IMR-90 (cell line): ENCODE data around the gene NUP42. TPM values are rescaled to one million over a fixed set of nuclear protein-coding genes. Genes with fewer than 3 reads are reported as not detected.

Experiments
- ATAC-seq: fragments of 200-7000 bp; cut with Tn5 transposase; 2 replicates; pipeline ENCODE4 v1.9.1; 2020; ENCODE audit warnings: low read depth, mild to moderate bottlenecking, moderate library complexity
- BruUV-seq: library from RNA; stranded (reverse); fragments of 400-500 nt; replicated peaks from 2 replicates; lab custom pipeline; 2021; lab: Mats Ljungman, UMichigan
- CTCF ChIA-PET: fragments of 300-600 bp; formaldehyde crosslinking; extraction: SDS; loops from one replicate; lab custom pipeline; 2021; ENCODE audit warnings: antibody characterized with exemption; lab: Yijun Ruan, JAX
- POLR2A ChIA-PET: fragments of 300-600 bp; sonication (Branson Sonifier 250); formaldehyde crosslinking; loops from one replicate; lab custom pipeline; 2022; ENCODE audit warnings: antibody characterized with exemption; ENCODE audit not compliant: unreplicated experiment; lab: Charles Lee
- DNase-seq: peaks from one replicate; pipeline ENCODE4 v3.0.0; 2013
- H2AFZ ChIP-seq: replicated peaks from 2 replicates; pipeline ENCODE3; 2013; ENCODE audit warnings: low read length, mild to moderate bottlenecking; ENCODE audit not compliant: poor library complexity
- H2AK5ac ChIP-seq: 2 replicates; pipeline ENCODE4 v1.6.1; 2013; ENCODE audit warnings: low read depth, low read length, inconsistent platforms
- H2AK9ac ChIP-seq: replicated peaks from 2 replicates; pipeline ENCODE3; 2013; ENCODE audit warnings: mild to moderate bottlenecking, low read depth, low read length, moderate library complexity; ENCODE audit not compliant: poor library complexity
- H2BK120ac ChIP-seq: 2 replicates; pipeline ENCODE4 v1.6.1; 2013; ENCODE audit warnings: low read depth, low read length, inconsistent platforms
- H2BK15ac ChIP-seq: 3 replicates; pipeline ENCODE4 v1.6.1; 2013; ENCODE audit warnings: low read depth, low read length, inconsistent platforms
- H2BK20ac ChIP-seq: 2 replicates; pipeline ENCODE4 v1.6.1; 2013; ENCODE audit warnings: low read depth, mild to moderate bottlenecking, inconsistent platforms, low read length, moderate library complexity
- H2BK5ac ChIP-seq: 2 replicates; pipeline ENCODE4 v1.6.1; 2013; ENCODE audit warnings: mild to moderate bottlenecking, low read depth, low read length, inconsistent platforms; ENCODE audit not compliant: poor library complexity, severe bottlenecking
- H3K14ac ChIP-seq: replicated peaks from 2 replicates; pipeline ENCODE4 v1.6.1; 2013; ENCODE audit warnings: low read depth, low read length, inconsistent platforms
- H3K18ac ChIP-seq: 2 replicates; pipeline ENCODE4 v1.6.1; 2013; ENCODE audit warnings: low read depth, low read length, control low read depth
- H3K23ac ChIP-seq: 2 replicates; pipeline ENCODE4 v1.6.1; 2013; ENCODE audit warnings: low read depth, low read length, inconsistent platforms
- H3K27ac ChIP-seq: 2 replicates; pipeline ENCODE4 v1.5.1; 2013; ENCODE audit warnings: mild to moderate bottlenecking, control low read depth, low read length; ENCODE audit not compliant: insufficient read depth
- H3K27me3 ChIP-seq: 2 replicates; pipeline ENCODE4 v1.6.1; 2013; ENCODE audit warnings: low read length; ENCODE audit not compliant: control insufficient read depth, insufficient read depth
- H3K36me3 ChIP-seq: 2 replicates; pipeline ENCODE4 v1.6.1; 2013; ENCODE audit warnings: low read length, mixed read lengths; ENCODE audit not compliant: control insufficient read depth, insufficient read depth
- H3K4ac ChIP-seq: 2 replicates; pipeline ENCODE4 v1.6.1; 2013; ENCODE audit warnings: low read depth, low read length, inconsistent platforms
- H3K4me1 ChIP-seq: 2 replicates; pipeline ENCODE4 v1.6.1; 2013; ENCODE audit warnings: low read length, mixed read lengths; ENCODE audit not compliant: control insufficient read depth, insufficient read depth
- H3K4me2 ChIP-seq: 2 replicates; pipeline ENCODE4 v1.6.1; 2013; ENCODE audit warnings: low read depth, mild to moderate bottlenecking, control low read depth, low read length, moderate library complexity
- H3K4me3 ChIP-seq: 2 replicates; pipeline ENCODE4 v1.5.1; 2013; ENCODE audit warnings: low read depth, mild to moderate bottlenecking, control low read depth, low read length, moderate library complexity; ENCODE audit not compliant: insufficient read depth
- H3K56ac ChIP-seq: 2 replicates; pipeline ENCODE4 v1.6.1; 2013; ENCODE audit warnings: low read length, inconsistent platforms; ENCODE audit not compliant: insufficient read depth; ENCODE audit errors: extremely low read depth
- H3K79me1 ChIP-seq, 2 experiments: 2 replicates each; pipeline ENCODE4 v1.6.1; 2013; ENCODE audit warnings: low read length in 2 of 2, inconsistent platforms in 1 of 2, low read depth in 1 of 2
- H3K9ac ChIP-seq: 2 replicates; pipeline ENCODE4 v1.6.1; 2013; ENCODE audit warnings: low read depth, low read length, control low read depth
- H3K9me1 ChIP-seq: 2 replicates; pipeline ENCODE4 v1.6.1; 2013; ENCODE audit warnings: low read length, inconsistent platforms; ENCODE audit not compliant: insufficient read depth
- H3K9me3 ChIP-seq: 2 replicates; pipeline ENCODE4 v1.6.1; 2013; ENCODE audit warnings: low read length; ENCODE audit not compliant: control insufficient read depth, insufficient read depth
- H4K20me1 ChIP-seq: 2 replicates; pipeline ENCODE4 v1.6.1; 2013; ENCODE audit warnings: low read length, inconsistent platforms; ENCODE audit not compliant: insufficient read depth
- H4K5ac ChIP-seq: 2 replicates; pipeline ENCODE4 v1.6.1; 2013; ENCODE audit warnings: mild to moderate bottlenecking, low read depth, low read length, control low read depth
- H4K8ac ChIP-seq, 2 experiments: 2 replicates each; pipeline ENCODE4 v1.6.1; 2013; ENCODE audit warnings: low read depth in 2 of 2, low read length in 2 of 2, control low read depth in 1 of 2, inconsistent platforms in 1 of 2
- H4K91ac ChIP-seq: 2 replicates; pipeline ENCODE4 v1.6.1; 2013; ENCODE audit warnings: low read depth, low read length, inconsistent platforms; ENCODE audit not compliant: insufficient read depth
- CEBPB ChIP-seq: IDR thresholded peaks from 2 replicates; pipeline ENCODE4 v1.6.1; 2012; ENCODE audit warnings: low read depth, low read length, improper control_type of control experiment
- MAZ ChIP-seq: IDR thresholded peaks from 2 replicates; pipeline ENCODE4 v1.6.1; 2012; ENCODE audit warnings: low read depth, mild to moderate bottlenecking, low read length, improper control_type of control experiment, moderate library complexity, borderline replicate concordance
- POLR2A ChIP-seq: IDR thresholded peaks from 2 replicates; pipeline ENCODE4 v1.6.1; 2012; ENCODE audit warnings: mild to moderate bottlenecking, low read depth, low read length
- WGBS, 2 experiments: methylation state at CpG; one replicate each; pipeline versions ENCODE4 v1.1.5 to v1.1.7; 2013; ENCODE audit warnings: missing lambda C conversion rate in 2 of 2; ENCODE audit not compliant: insufficient read length in 1 of 2; ENCODE audit errors: extremely low coverage in 2 of 2; 5-methylcytosine and 5-hydroxymethylcytosine counted together
- dilution Hi-C: fragments of 300-500 bp; cut with HindIII; formaldehyde crosslinking; loops from one replicate; pipeline ENCODE4 v1.14.3; 2018; ENCODE audit warnings: low sequenced_read_pairs; ENCODE audit not compliant: unreplicated experiment
- in situ Hi-C: fragments of 300-500 bp; cut with MboI; formaldehyde crosslinking; loops from 3 replicates; pipeline ENCODE4 v1.14.3; 2019; ENCODE audit warnings: low sequenced_read_pairs, inconsistent platforms, mixed read lengths
- intact Hi-C: fragments of 100-400 bp; cut with micrococcal nuclease; formaldehyde crosslinking; loops from 2 replicates; pipeline ENCODE4 v1.10.0; 2022
- polyA plus RNA-seq, 3 experiments: library from polyadenylated mRNA; depleted of rRNA; stranded (reverse); fragments of >200 nt; gene quantifications; 2 replicates each; pipeline ENCODE4 v1.2.3, GENCODE V29; 2012; ENCODE audit warnings: low replicate concordance in 1 of 3
- total RNA-seq: library from RNA; depleted of rRNA; stranded (reverse); fragments of >200 nt; gene quantifications from 2 replicates; pipeline ENCODE4 v1.2.3, GENCODE V29; 2012

NUP42 gene
- total and polyA plus RNA-seq, 2 of the 4 experiments (the other 2 are of a cell fraction), result 17.3 to 22.6 TPM

- Histone ChIP-seq H3K9me1 (no peaks in the 10 kb centered on the region), H3K4me1 (no peaks in the 10 kb centered on the region), H3K56ac (no peak overlapping the region), H3K18ac (no peak overlapping the region), H4K91ac (no peak overlapping the region), H3K9me3 (no peaks in the 10 kb centered on the region), H2BK20ac (no peak overlapping the region), H4K5ac (no peak overlapping the region), H3K4me3 (no peak overlapping the region), H2AK9ac (no peak overlapping the region), H3K23ac (no peak overlapping the region), H3K9ac (no peak overlapping the region), H2AK5ac (no peak overlapping the region), H2BK120ac (no peak overlapping the region), H3K36me3 (no peaks in the 10 kb centered on the region), H4K20me1 (no peaks in the 10 kb centered on the region), H3K79me1 (no peaks in the 10 kb centered on the region), H3K27me3 (peaks cover 6% of the 10 kb centered on the region), H3K27ac (no peak overlapping the region), H3K4me2 (no peak overlapping the region), H3K4ac (no peak overlapping the region), H2BK15ac (no peak overlapping the region), H3K14ac (no peak overlapping the region), H2AFZ (no peak overlapping the region), H2BK5ac (no peak overlapping the region), H4K8ac (no peak overlapping the region)
- ChIA-PET CTCF (no interaction called here), POLR2A (no interaction called here)
- intact Hi-C loops, result no loop called here
- WGBS, 2 experiments, result no CpG with 5 or more reads among the region's 6 CpGs
- no peak for DNase-seq
- no peak for TF ChIP-seq POLR2A
- TF ChIP-seq CEBPB, result no peak
- TF ChIP-seq MAZ, result no peak
- no TSS peak for BruUV-seq
- in situ Hi-C loops, result no loop called here
- dilution Hi-C loops, result no loop called here
- ATAC-seq, result no peak
These were observed 33.1 kb downstream of the NUP42 start for GRCh38 chr7:23214938-23215337.
